ENCODE results near the gene DRAP1. TPM values are rescaled to one million over a fixed set of nuclear protein-coding genes. Genes with fewer than 3 reads are reported as not detected.

DRAP1 gene
- total and polyA plus RNA-seq, 9 of the 15 experiments (the other 6 are each of a cell fraction or from before 2014, with no cell fraction given) = 9.6 to 200 (median 92.9) TPM

GRCh38 chr11:65919141-65919572 is at the start of gene DRAP1 (continued):
- no peak for TF ChIP-seq CTCFL (IDR thresholded peaks at IDR 0.05; ENCODE audit: borderline replicate concordance, insufficient read depth, low read depth, low read length, poor library complexity, severe bottlenecking)
- TF ChIP-seq MCM7 (IDR thresholded peaks at IDR 0.05) = no peak
- peak; percentile 76 for TF ChIP-seq GMEB1 (CRISPR knock-in tag; IDR thresholded peaks at IDR 0.05)
- TF ChIP-seq, protein P1, sequence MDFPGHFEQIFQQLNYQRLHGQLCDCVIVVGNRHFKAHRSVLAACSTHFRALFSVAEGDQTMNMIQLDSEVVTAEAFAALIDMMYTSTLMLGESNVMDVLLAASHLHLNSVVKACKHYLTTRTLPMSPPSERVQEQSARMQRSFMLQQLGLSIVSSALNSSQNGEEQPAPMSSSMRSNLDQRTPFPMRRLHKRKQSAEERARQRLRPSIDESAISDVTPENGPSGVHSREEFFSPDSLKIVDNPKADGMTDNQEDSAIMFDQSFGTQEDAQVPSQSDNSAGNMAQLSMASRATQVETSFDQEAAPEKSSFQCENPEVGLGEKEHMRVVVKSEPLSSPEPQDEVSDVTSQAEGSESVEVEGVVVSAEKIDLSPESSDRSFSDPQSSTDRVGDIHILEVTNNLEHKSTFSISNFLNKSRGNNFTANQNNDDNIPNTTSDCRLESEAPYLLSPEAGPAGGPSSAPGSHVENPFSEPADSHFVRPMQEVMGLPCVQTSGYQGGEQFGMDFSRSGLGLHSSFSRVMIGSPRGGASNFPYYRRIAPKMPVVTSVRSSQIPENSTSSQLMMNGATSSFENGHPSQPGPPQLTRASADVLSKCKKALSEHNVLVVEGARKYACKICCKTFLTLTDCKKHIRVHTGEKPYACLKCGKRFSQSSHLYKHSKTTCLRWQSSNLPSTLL (IDR thresholded peaks at IDR 0.05) = no peak
- no peak for TF ChIP-seq ZNF143 (CRISPR knock-in tag; IDR thresholded peaks at IDR 0.05)
- TF ChIP-seq U2AF2 (optimal IDR thresholded peaks at IDR 0.05; ENCODE audit: low read depth, low read length) = no peak
- peak; percentile 39 for TF ChIP-seq SP2 (IDR thresholded peaks at IDR 0.05; ENCODE audit: extremely low read depth, low read depth, low read length, poor library complexity, severe bottlenecking)
- TF ChIP-seq ZNF583 (CRISPR knock-in tag; IDR thresholded peaks at IDR 0.05) = no peak
- TF ChIP-seq E2F3 (CRISPR knock-in tag; IDR thresholded peaks at IDR 0.05) = peak; percentile 84
- TF ChIP-seq HBP1 (CRISPR knock-in tag; IDR thresholded peaks at IDR 0.05) = no peak
- no peak for TF ChIP-seq ZNF444 (CRISPR knock-in tag; IDR thresholded peaks at IDR 0.05)
- TF ChIP-seq IRF2 (CRISPR knock-in tag; IDR thresholded peaks at IDR 0.05) = no peak; the same call in 1 of the 2 replicates
- TF ChIP-seq, protein P2, sequence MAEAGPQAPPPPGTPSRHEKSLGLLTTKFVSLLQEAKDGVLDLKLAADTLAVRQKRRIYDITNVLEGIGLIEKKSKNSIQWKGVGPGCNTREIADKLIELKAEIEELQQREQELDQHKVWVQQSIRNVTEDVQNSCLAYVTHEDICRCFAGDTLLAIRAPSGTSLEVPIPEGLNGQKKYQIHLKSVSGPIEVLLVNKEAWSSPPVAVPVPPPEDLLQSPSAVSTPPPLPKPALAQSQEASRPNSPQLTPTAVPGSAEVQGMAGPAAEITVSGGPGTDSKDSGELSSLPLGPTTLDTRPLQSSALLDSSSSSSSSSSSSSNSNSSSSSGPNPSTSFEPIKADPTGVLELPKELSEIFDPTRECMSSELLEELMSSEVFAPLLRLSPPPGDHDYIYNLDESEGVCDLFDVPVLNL (CRISPR knock-in tag; IDR thresholded peaks at IDR 0.05; ENCODE audit: low read depth) = peak; percentile 78; the same call in 1 of the 2 replicates
- TF ChIP-seq SPI1 (IDR thresholded peaks at IDR 0.05; ENCODE audit: borderline replicate concordance, low read depth, low read length) = no peak
- TF ChIP-seq ZNF655 (CRISPR knock-in tag; IDR thresholded peaks at IDR 0.05) = no peak
- peak; percentile 60; the same call in 1 of the 2 replicates for TF ChIP-seq SIN3B (IDR thresholded peaks at IDR 0.05; ENCODE audit: low read depth)
- TF ChIP-seq, protein P3, sequence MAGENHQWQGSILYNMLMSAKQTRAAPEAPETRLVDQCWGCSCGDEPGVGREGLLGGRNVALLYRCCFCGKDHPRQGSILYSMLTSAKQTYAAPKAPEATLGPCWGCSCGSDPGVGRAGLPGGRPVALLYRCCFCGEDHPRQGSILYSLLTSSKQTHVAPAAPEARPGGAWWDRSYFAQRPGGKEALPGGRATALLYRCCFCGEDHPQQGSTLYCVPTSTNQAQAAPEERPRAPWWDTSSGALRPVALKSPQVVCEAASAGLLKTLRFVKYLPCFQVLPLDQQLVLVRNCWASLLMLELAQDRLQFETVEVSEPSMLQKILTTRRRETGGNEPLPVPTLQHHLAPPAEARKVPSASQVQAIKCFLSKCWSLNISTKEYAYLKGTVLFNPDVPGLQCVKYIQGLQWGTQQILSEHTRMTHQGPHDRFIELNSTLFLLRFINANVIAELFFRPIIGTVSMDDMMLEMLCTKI (IDR thresholded peaks at IDR 0.05; ENCODE audit: partially characterized antibody) = no peak
